B cell (primary cell): ENCODE data around the gene PLAGL2. TPM values are rescaled to one million over a fixed set of nuclear protein-coding genes. Genes with fewer than 3 reads are reported as not detected.

ENCODE experiments used
- ATAC-seq: fragments of 200-7000 bp; cut with Tn5 transposase; one replicate; pipeline ENCODE4 v1.10.0; 2021; ENCODE audit warnings: low read depth, mild to moderate bottlenecking, moderate number of reproducible peaks, moderate library complexity
- CTCF ChIA-PET: fragments of 350-600 bp; sonication (Branson Sonifier 250); formaldehyde crosslinking; loops from one replicate; lab custom pipeline; 2021; ENCODE audit warnings: antibody characterized with exemption, inconsistent platforms; lab: Charles Lee
- POLR2A ChIA-PET: fragments of 350-600 bp; sonication (Branson Sonifier 250); formaldehyde crosslinking; loops from one replicate; lab custom pipeline; 2021; ENCODE audit warnings: antibody characterized with exemption; lab: Charles Lee
- DNase-seq: peaks from one replicate; pipeline ENCODE4 v3.0.0; 2013
- H2AFZ ChIP-seq: 2 replicates; pipeline ENCODE4 v1.6.1; 2012; ENCODE audit warnings: mild to moderate bottlenecking, low read depth, low read length; ENCODE audit not compliant: insufficient read depth, poor library complexity, severe bottlenecking
- H3K27ac ChIP-seq, 2 donors: 1 replicate in 1 of 2; 2 replicates in 1 of 2; pipeline ENCODE4 v1.5.1; 2012 to 2013; ENCODE audit warnings: low read length in 2 of 2, mild to moderate bottlenecking in 2 of 2, moderate library complexity in 1 of 2
- H3K27me3 ChIP-seq, 4 experiments: fragments of 200-600 bp in 1 of 4; sonication (generic) in 1 of 4; replicated peaks in 1 of 4; 1 replicate in 2 of 4; 2 replicates in 2 of 4; pipeline versions ENCODE4 v1.6.1 to v1.7.0; 2013 to 2016; ENCODE audit warnings: low read length in 3 of 4, mild to moderate bottlenecking in 2 of 4, mixed read lengths in 1 of 4, moderate library complexity in 1 of 4; ENCODE audit not compliant: insufficient read depth in 4 of 4, control insufficient read depth in 3 of 4; ENCODE audit errors: control extremely low read depth in 1 of 4
- H3K36me3 ChIP-seq, 2 experiments: replicated peaks in 1 of 2; 1 replicate in 1 of 2; 2 replicates in 1 of 2; pipeline versions ENCODE4 v1.6.1 to v1.7.1; 2013; ENCODE audit warnings: low read length in 1 of 2; ENCODE audit not compliant: insufficient read depth in 2 of 2, control insufficient read depth in 1 of 2; ENCODE audit errors: control extremely low read depth in 1 of 2, extremely low read depth in 1 of 2
- H3K4me1 ChIP-seq, 2 donors: fragments of 200-600 bp in 1 of 2; sonication (generic) in 1 of 2; 1 replicate in 1 of 2; 2 replicates in 1 of 2; pipeline versions ENCODE4 v1.5.1 to v1.6.1; 2013 to 2017; ENCODE audit warnings: low read length in 2 of 2; ENCODE audit not compliant: control insufficient read depth in 2 of 2, insufficient read depth in 2 of 2
- H3K4me2 ChIP-seq: replicated peaks from 2 replicates; pipeline ENCODE3; 2012; ENCODE audit warnings: mild to moderate bottlenecking, low read depth, low read length; ENCODE audit not compliant: poor library complexity, severe bottlenecking
- H3K4me3 ChIP-seq, 5 experiments: fragments of 200-600 bp in 1 of 5; sonication (generic) in 1 of 5; 1 replicate in 3 of 5; 2 replicates in 2 of 5; pipeline versions ENCODE4 v1.5.1 to v1.7.0; 2011 to 2016; ENCODE audit warnings: low read length in 4 of 5, mild to moderate bottlenecking in 4 of 5, low read depth in 2 of 5, control low read depth in 1 of 5, moderate library complexity in 1 of 5; ENCODE audit not compliant: insufficient read depth in 1 of 5; ENCODE audit errors: control extremely low read depth in 1 of 5, extremely low read depth in 1 of 5
- H3K79me2 ChIP-seq: fragments of 200-600 bp; sonication (generic); one replicate; pipeline ENCODE4 v1.6.0; 2016; ENCODE audit warnings: low read length; ENCODE audit not compliant: control insufficient read depth, insufficient read depth
- H3K9ac ChIP-seq: fragments of 200-600 bp; sonication (generic); 2 replicates; pipeline ENCODE4 v1.6.1; 2017; ENCODE audit warnings: mild to moderate bottlenecking, low read length, moderate library complexity
- H3K9me3 ChIP-seq, 3 donors: one replicate each; pipeline versions ENCODE4 v1.6.1 to v1.7.1; 2013; ENCODE audit warnings: low read length in 2 of 3; ENCODE audit not compliant: control insufficient read depth in 2 of 3, insufficient read depth in 1 of 3; ENCODE audit errors: control extremely low read depth in 1 of 3
- H4K20me1 ChIP-seq: 2 replicates; pipeline ENCODE4 v1.6.0; 2012; ENCODE audit warnings: mild to moderate bottlenecking, low read length; ENCODE audit not compliant: insufficient read depth, control insufficient read depth, poor library complexity, severe bottlenecking
- H3K27ac Mint-ChIP-seq: one replicate; pipeline ENCODE4 v1.8.0; 2021; ENCODE audit warnings: mixed read lengths
- H3K27me3 Mint-ChIP-seq: one replicate; pipeline ENCODE4 v1.8.0; 2021; ENCODE audit warnings: mixed read lengths
- H3K4me1 Mint-ChIP-seq: one replicate; pipeline ENCODE4 v1.8.0; 2021; ENCODE audit warnings: mixed read lengths
- H3K4me3 Mint-ChIP-seq: one replicate; pipeline ENCODE4 v1.8.0; 2021; ENCODE audit warnings: mixed read lengths
- H3K9me3 Mint-ChIP-seq: one replicate; pipeline ENCODE4 v1.8.0; 2022; ENCODE audit warnings: mixed read lengths; ENCODE audit not compliant: insufficient read depth
- EZH2 ChIP-seq: IDR thresholded peaks from 2 replicates; pipeline ENCODE4 v1.6.1; 2012; ENCODE audit warnings: borderline replicate concordance, low read depth, mild to moderate bottlenecking, moderate library complexity, low read length; ENCODE audit not compliant: insufficient read depth, poor library complexity, severe bottlenecking
- WGBS: methylation state at CpG from one replicate; pipeline ENCODE4 v1.1.5; 2013; ENCODE audit warnings: missing lambda C conversion rate; ENCODE audit not compliant: insufficient coverage; 5-methylcytosine and 5-hydroxymethylcytosine counted together
- intact Hi-C: fragments of 100-400 bp; cut with micrococcal nuclease; formaldehyde crosslinking; loops from one replicate; pipeline ENCODE4 v1.10.0; 2022
- polyA plus RNA-seq: library from polyadenylated mRNA; depleted of rRNA; stranded (reverse); fragments of >200 nt; gene quantifications from 2 replicates; pipeline ENCODE4 v1.2.3, GENCODE V29; 2012
- total RNA-seq, 2 donors: library from RNA; stranded (reverse); fragments of 120-200 nt in 1 of 2; gene quantifications; 1 replicate in 1 of 2; 2 replicates in 1 of 2; pipeline versions ENCODE4 v1.2.3 to v1.2.4, GENCODE V29; 2013 to 2022
- TF ChIP-seq, protein P1 (sequence below): fragments of 200-600 bp; IDR thresholded peaks from one replicate; pipeline ENCODE4 v1.8.0; 2022; ENCODE audit warnings: antibody characterized with exemption, mild to moderate bottlenecking

The PLAGL2 gene
- total and polyA plus RNA-seq, 2 donors (not counting 1 experiment from before 2014, with no cell fraction given), result 4.4 to 18.4 TPM

DNA sequence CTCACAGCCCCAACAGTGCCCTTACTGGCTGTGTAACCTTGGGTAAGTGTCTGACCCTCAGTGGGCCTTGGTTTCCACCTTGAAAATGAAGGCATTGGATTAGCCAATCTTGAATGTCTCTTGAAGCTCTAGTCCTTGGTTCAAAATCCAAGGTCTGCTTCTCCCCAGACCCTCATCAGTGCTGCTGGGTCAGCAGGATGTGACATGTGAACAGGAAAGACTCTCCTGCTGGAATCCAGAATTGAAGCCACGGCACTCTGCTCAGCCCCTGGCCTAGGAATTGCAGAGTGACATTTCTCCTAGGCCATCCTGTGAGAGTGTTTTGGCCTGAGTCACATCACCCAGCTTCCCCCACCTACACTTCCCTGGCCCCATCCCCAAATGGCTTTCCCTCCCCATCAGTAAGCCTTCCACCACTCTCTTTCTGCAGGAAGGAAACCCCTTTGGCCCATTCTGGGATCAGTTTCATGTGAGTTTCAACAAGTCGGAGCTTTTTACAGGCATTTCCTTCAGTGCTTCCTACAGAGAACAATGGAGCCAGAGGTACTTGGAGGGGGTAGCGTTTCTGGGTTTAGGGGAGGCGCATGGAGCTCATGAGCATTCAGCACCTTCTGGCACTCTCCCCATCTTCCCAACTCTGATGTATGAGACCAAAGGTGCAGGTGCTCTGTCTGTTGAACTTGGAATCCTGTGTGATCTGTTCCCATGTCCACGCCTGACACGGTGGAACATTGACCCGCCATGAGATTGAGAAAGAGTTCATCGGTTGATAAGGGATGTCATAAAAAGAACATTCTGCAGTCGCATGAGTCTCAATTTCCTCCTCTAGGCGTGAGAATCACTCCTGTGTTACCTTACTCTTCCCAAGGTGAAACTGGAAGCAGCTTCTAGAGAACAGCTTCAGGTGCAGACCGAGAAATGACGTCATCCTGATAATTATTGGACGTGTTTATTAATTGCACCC, 8.9 kb upstream of the PLAGL2 start:
- H3K9ac ChIP-seq, result no peak overlapping the region
- no peaks in the 10 kb centered on the region for H3K27me3 ChIP-seq
- H3K79me2 ChIP-seq, result no peaks in the 10 kb centered on the region
- no peak overlapping the region for H3K4me2 ChIP-seq
- ChIA-PET POLR2A (no interaction called here), CTCF (interaction anchor here (0.8 kb wide), 1 partner anchor 17 kb away, joined by 4 read pairs; no protein-coding TSS in a partner anchor)
- Mint-ChIP-seq H3K4me3 (no peak overlapping the region), H3K27ac (no peak overlapping the region), H3K27me3 (no peaks in the 10 kb centered on the region), H3K4me1 (peaks cover 4% of the 10 kb centered on the region), H3K9me3 (no peaks in the 10 kb centered on the region)
- DNase-seq (no peak), ATAC-seq (no peak)
- no peak for TF ChIP-seq EZH2
- TF ChIP-seq, protein P1, sequence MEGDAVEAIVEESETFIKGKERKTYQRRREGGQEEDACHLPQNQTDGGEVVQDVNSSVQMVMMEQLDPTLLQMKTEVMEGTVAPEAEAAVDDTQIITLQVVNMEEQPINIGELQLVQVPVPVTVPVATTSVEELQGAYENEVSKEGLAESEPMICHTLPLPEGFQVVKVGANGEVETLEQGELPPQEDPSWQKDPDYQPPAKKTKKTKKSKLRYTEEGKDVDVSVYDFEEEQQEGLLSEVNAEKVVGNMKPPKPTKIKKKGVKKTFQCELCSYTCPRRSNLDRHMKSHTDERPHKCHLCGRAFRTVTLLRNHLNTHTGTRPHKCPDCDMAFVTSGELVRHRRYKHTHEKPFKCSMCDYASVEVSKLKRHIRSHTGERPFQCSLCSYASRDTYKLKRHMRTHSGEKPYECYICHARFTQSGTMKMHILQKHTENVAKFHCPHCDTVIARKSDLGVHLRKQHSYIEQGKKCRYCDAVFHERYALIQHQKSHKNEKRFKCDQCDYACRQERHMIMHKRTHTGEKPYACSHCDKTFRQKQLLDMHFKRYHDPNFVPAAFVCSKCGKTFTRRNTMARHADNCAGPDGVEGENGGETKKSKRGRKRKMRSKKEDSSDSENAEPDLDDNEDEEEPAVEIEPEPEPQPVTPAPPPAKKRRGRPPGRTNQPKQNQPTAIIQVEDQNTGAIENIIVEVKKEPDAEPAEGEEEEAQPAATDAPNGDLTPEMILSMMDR, result no peak
- no peaks in the 10 kb centered on the region for H4K20me1 ChIP-seq
- H3K4me3 ChIP-seq, result no peak overlapping the region
- H3K9me3 ChIP-seq, result no peaks in the 10 kb centered on the region
- 100% methylated on average over 6 of the region's 13 CpGs for WGBS
- no peak overlapping the region for H3K27ac ChIP-seq
- H2AFZ ChIP-seq, result no peak overlapping the region
- no peaks in the 10 kb centered on the region for H3K4me1 ChIP-seq
- peaks cover 0 to 65% of the 10 kb centered on the region in 2 experiments for H3K36me3 ChIP-seq
- intact Hi-C loops, result no loop called here

DNA sequence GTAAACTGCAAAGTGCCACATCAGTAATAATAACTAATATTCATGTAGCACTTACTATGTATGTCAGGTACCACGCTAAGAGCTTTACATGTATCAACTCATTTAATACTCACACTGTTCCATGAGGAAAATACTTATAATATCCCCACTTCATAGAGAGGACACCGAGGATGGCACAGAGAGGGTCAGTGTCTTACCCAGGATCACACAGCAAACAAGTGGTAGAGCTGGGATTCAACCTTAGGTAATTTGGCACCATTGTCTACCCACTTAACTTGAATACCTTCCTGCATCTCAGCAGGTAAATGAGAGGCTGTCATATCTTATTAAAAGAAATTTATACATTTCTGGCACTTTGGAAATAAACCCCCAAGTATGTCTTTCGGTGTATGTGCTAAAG, 8.2 kb upstream of the PLAGL2 start:
- ChIA-PET CTCF (interaction anchor here (0.8 to 1.2 kb wide), 2 partner anchors 17 to 116 kb away, joined by 3 to 4 read pairs; no protein-coding TSS in a partner anchor), POLR2A (no interaction called here)
- H3K4me2 ChIP-seq, result no peak overlapping the region
- Mint-ChIP-seq H3K4me1 (peaks cover 4% of the 10 kb centered on the region), H3K27me3 (no peaks in the 10 kb centered on the region), H3K4me3 (no peak overlapping the region), H3K9me3 (no peaks in the 10 kb centered on the region), H3K27ac (no peak overlapping the region)
- no CpG with 5 or more reads among the region's 3 CpGs for WGBS
- no peaks in the 10 kb centered on the region for H4K20me1 ChIP-seq
- no peaks in the 10 kb centered on the region for H3K79me2 ChIP-seq
- intact Hi-C loops, result no loop called here
- ATAC-seq (no peak), DNase-seq (no peak)
- H3K9ac ChIP-seq, result no peak overlapping the region
- no peaks in the 10 kb centered on the region for H3K4me1 ChIP-seq
- TF ChIP-seq, protein P1, result no peak
- TF ChIP-seq EZH2, result no peak
- no peak overlapping the region for H3K4me3 ChIP-seq
- H3K9me3 ChIP-seq, result no peaks in the 10 kb centered on the region
- H3K27me3 ChIP-seq, result no peaks in the 10 kb centered on the region
- no peak overlapping the region for H3K27ac ChIP-seq
- no peak overlapping the region for H2AFZ ChIP-seq
- H3K36me3 ChIP-seq, result peaks cover 0 to 59% of the 10 kb centered on the region in 2 experiments
